H1 (cell line): ENCODE measurements around the gene ATE1. TPM values are rescaled to one million over a fixed set of nuclear protein-coding genes. Genes with fewer than 3 reads are reported as not detected.

ENCODE experiments used
- CREB1 ChIP-seq: IDR thresholded peaks from 2 replicates; pipeline ENCODE4 v1.6.1; 2012; ENCODE audit warnings: inconsistent platforms
- EP300 ChIP-seq, 2 experiments: IDR thresholded peaks; 1 replicate in 1 of 2; 2 replicates in 1 of 2; pipeline ENCODE4 v1.6.1; 2011 to 2012; ENCODE audit warnings: low read depth in 2 of 2, low read length in 2 of 2, mild to moderate bottlenecking in 2 of 2, borderline replicate concordance in 1 of 2, inconsistent platforms in 1 of 2, moderate library complexity in 1 of 2
- FOSL1 ChIP-seq: IDR thresholded peaks from 2 replicates; pipeline ENCODE4 v1.6.1; 2011; ENCODE audit warnings: mild to moderate bottlenecking, low read depth, low read length, moderate library complexity; ENCODE audit not compliant: insufficient read depth
- GTF2F1 ChIP-seq: IDR thresholded peaks from 2 replicates; pipeline ENCODE4 v1.6.1; 2012; ENCODE audit warnings: low read depth, low read length, improper control_type of control experiment, borderline replicate concordance
- HDAC6 ChIP-seq: IDR thresholded peaks from one replicate; pipeline ENCODE4 v1.7.1; 2012; ENCODE audit warnings: low read depth, mild to moderate bottlenecking, inconsistent platforms, low read length, moderate library complexity
- JUN ChIP-seq: IDR thresholded peaks from 2 replicates; pipeline ENCODE4 v1.6.1; 2011; ENCODE audit warnings: low read depth, mild to moderate bottlenecking, improper control_type of control experiment, low read length
- MAX ChIP-seq: IDR thresholded peaks from 2 replicates; pipeline ENCODE4 v1.6.1; 2012; ENCODE audit warnings: inconsistent platforms
- NANOG ChIP-seq: IDR thresholded peaks from 2 replicates; pipeline ENCODE4 v1.6.1; 2011; ENCODE audit warnings: low read length, low read depth, mild to moderate bottlenecking, inconsistent platforms; ENCODE audit not compliant: insufficient read depth, poor library complexity, severe bottlenecking
- POLR2A ChIP-seq, 2 experiments: IDR thresholded peaks; 1 replicate in 1 of 2; 2 replicates in 1 of 2; pipeline ENCODE4 v1.6.1; 2011; ENCODE audit warnings: low read depth in 2 of 2, low read length in 2 of 2, mild to moderate bottlenecking in 2 of 2; ENCODE audit errors: control extremely low read depth in 1 of 2
- polyA plus RNA-seq, 7 experiments: library from polyadenylated mRNA; depleted of rRNA in 3 of 7; stranded (reverse) in 5 of 7; unstranded in 2 of 7; fragments of >200 nt in 5 of 7; fragments of 200-250 nt in 2 of 7; gene quantifications; 1 replicate in 5 of 7; 2 replicates in 1 of 7; 4 replicates in 1 of 7; pipeline versions ENCODE4 v1.2.1 to v1.2.3, GENCODE V29; 2011 to 2013; ENCODE audit warnings: missing spikeins in 2 of 7, mixed read lengths in 2 of 7
- total RNA-seq: library from RNA; stranded (reverse); fragmentation: NEBNext Ultra II Directional; extraction: Animal tissue kit (Norgen Biotek cat#: 25700); gene quantifications from 2 replicates; pipeline ENCODE4 v1.2.1, GENCODE V29; 2021

The ATE1 gene
- total and polyA plus RNA-seq, 2 of the 8 experiments (the other 6 are each of a cell fraction or from before 2014, with no cell fraction given): 8.8 to 26.9 TPM

- TF ChIP-seq EP300 (IDR thresholded peaks at IDR 0.05; ENCODE audit: borderline replicate concordance in 1 of 2, low read depth in 2 of 2, low read length in 2 of 2): no peak
- no peak for TF ChIP-seq CREB1
- TF ChIP-seq HDAC6: no peak
- TF ChIP-seq JUN: no peak
- TF ChIP-seq POLR2A (IDR thresholded peaks at IDR 0.05; ENCODE audit: control extremely low read depth in 1 of 2, low read depth in 2 of 2, low read length in 2 of 2): no peak
- TF ChIP-seq MAX: no peak
- TF ChIP-seq GTF2F1: no peak
- TF ChIP-seq FOSL1: no peak
- TF ChIP-seq NANOG: no peak
- TF ChIP-seq, all 59 proteins: peak for 0
Observed at GRCh38 chr10:121844537-121844936, 83.3 kb downstream of the ATE1 start (continued).
